Neuron (in vitro differentiated cells): Measurements from ENCODE around the gene MAP3K5.
A peak's percentile ranks its signal among the peaks of the same experiment; 100 is the strongest.

Source experiments
- H2AFZ ChIP-seq: one replicate; pipeline ENCODE4 v1.6.1; 2013; ENCODE audit warnings: low read depth, mild to moderate bottlenecking, inconsistent platforms, low read length, moderate library complexity
- H3K27me3 ChIP-seq: one replicate; pipeline ENCODE4 v1.6.1; 2013; ENCODE audit warnings: low read length; ENCODE audit not compliant: insufficient read depth
- H3K36me3 ChIP-seq: one replicate; pipeline ENCODE4 v1.6.1; 2013; ENCODE audit warnings: low read length; ENCODE audit not compliant: insufficient read depth
- H3K4me1 ChIP-seq: one replicate; pipeline ENCODE4 v1.6.1; 2013; ENCODE audit warnings: low read length; ENCODE audit not compliant: insufficient read depth
- H3K4me3 ChIP-seq: 2 replicates; pipeline ENCODE4 v1.5.1; 2013; ENCODE audit warnings: mild to moderate bottlenecking, low read length, moderate library complexity
- H3K9me3 ChIP-seq: one replicate; pipeline ENCODE4 v1.6.1; 2013; ENCODE audit warnings: low read length

The MAP3K5 gene

DNA sequence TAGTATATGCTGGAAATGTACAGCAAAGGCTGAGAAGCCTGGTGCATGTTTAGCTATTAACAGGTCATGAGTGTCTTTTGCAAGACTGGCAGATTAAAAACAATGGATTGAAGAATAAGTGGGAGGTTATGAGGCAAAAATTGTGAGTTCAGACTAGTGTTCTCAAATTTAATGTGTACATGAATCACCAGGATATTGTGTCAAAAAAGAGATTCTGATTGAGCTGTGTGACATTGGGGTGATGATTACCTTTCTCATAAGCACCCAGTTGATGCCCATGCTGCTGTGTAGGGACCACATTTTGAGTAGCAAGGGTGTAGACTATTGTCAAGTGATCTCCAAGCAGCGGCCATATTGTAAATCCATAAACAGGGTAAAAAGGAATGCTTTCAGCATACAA lies 44.8 kb downstream of the MAP3K5 start:
- Histone ChIP-seq H3K9me3 (no peaks in the 10 kb centered on the region), H3K27me3 (no peaks in the 10 kb centered on the region), H3K4me1 (peaks cover under 1% of the 10 kb centered on the region), H3K36me3 (no peaks in the 10 kb centered on the region), H2AFZ (no peak overlapping the region), H3K4me3 (no peak overlapping the region)

DNA sequence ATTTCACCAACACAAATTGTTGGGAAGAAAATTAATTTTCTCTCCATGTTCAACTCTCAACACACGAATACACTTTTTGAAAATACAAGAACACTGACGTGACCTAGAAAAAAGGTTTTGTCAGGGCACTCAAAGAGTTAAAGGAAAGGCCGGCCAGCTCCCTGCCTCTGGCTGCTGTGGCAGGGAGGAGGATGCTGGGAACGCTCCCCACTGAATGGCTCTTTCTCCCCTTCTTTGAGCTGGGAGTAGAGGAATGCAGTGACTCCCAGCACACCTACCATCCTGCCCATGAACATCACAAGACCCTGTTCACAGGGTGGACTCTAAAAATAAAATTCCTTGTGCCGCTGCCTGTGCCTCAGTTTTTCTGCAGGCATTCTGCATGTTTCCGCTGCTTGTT lies 47.0 kb downstream of the MAP3K5 start:
- Histone ChIP-seq H3K4me1 (no peaks in the 10 kb centered on the region), H3K27me3 (no peaks in the 10 kb centered on the region), H2AFZ (peak overlapping the region; percentile 3), H3K9me3 (no peaks in the 10 kb centered on the region), H3K36me3 (no peaks in the 10 kb centered on the region), H3K4me3 (no peak overlapping the region)

DNA sequence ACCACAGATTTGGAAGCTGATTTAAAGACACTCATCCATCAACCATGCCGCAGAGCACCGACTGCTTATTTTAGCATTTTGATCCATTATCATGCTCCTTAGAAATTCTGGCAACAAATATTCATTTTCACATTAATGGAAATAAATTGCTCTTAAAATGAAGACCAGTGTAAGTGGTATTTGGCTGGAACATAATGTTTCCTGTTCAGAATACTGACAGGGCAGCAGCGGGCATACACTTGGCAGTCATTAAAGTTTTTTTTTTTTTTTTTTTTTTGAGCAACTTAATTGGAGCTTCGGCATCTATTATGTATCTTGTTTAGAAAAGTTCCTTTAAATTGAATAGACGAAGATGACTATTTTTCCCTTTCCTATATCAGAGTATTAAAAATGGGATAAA lies 47.4 kb downstream of the MAP3K5 start:
- Histone ChIP-seq H3K9me3 (no peaks in the 10 kb centered on the region), H3K4me1 (no peaks in the 10 kb centered on the region), H3K27me3 (no peaks in the 10 kb centered on the region), H3K4me3 (no peak overlapping the region), H3K36me3 (no peaks in the 10 kb centered on the region), H2AFZ (no peak overlapping the region)

DNA sequence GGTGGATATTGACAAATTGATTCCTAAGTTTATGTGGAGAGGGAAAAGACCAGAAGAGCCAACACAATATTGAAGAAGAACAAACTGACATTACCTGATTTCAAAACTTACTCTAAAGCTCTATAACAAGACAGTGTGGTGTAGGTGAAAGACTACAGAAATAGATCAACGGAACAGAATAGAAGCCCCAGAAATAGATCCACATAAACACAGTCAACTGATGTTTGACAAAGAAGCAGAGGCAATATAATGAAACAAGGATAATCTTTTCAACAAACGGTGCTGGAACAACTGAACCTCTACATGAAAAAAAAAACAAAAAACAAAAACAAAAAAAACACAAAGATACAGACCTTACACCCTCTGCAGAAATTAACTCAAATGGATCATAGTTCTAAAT lies 50.2 kb downstream of the MAP3K5 start:
- no peaks in the 10 kb centered on the region for H3K4me1 ChIP-seq
- no peak overlapping the region for H2AFZ ChIP-seq
- no peak overlapping the region for H3K4me3 ChIP-seq
- H3K9me3 ChIP-seq = no peaks in the 10 kb centered on the region
- no peaks in the 10 kb centered on the region for H3K27me3 ChIP-seq
- H3K36me3 ChIP-seq = no peaks in the 10 kb centered on the region

DNA sequence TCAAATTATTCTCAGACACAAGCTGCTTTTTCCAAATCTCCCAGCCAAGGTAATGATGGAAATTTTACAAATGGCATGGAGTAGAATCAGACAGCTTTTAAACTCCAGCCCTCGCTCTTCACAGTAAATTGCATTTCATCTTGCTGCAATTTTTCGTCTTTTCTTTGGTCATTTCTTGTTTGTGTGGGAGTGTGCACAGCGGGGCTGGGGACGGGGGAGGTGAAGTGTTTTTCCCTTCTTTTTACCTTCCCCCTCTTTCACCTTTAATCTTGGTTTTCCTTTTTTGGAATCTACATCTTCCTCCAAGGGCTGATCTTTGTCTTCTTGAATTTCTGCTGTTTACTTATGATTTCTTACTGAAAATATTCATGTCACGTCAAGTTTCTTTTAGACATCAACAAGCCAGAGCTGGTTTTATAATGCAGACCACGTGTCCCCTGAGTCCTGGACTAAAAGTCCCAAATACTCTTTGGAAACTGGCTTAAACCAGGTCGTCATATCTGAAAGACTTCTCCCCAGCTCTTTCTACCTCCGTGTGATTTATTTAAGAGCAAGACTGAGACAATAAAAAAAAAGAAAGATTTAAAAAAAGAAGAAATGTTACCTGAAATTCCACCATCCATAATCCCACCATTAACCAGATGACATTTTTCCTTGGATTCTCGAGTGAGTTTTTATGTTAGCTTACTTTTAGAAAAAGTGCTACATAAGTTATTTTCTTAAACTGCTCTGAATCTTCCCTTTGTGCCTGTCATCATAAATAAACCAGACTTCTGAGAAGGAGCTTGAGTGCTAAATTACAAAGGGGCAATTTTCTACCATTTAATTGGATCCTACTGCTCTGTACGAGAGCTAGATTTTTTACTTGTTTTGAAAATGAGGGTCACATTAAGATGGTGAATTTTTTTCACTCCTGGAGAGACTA lies 52.0 kb downstream of the MAP3K5 start:
- H3K4me3 ChIP-seq = no peak overlapping the region
- no peaks in the 10 kb centered on the region for H3K9me3 ChIP-seq
- no peaks in the 10 kb centered on the region for H3K27me3 ChIP-seq
- H2AFZ ChIP-seq = no peak overlapping the region
- H3K36me3 ChIP-seq = no peaks in the 10 kb centered on the region
- H3K4me1 ChIP-seq = no peaks in the 10 kb centered on the region

DNA sequence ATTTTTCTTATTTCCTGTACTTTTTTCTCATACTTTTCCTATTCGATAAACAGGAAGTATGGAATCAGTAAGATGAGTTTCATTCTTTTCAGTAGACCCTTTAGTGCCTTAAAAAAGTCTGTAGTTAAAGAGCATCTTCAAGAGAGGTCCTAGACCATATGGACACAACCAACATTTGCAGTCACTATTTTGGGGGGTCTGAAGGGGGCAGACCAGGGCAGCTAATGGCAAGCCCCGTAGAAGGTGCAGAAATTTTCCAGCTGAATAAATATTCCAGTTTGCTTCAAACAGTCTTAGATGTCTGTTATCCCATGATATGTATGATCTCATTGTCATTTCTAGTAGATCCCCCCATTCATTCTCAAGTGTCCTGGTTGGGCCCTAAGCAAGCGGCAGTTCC lies 52.8 kb downstream of the MAP3K5 start:
- Histone ChIP-seq H3K27me3 (no peaks in the 10 kb centered on the region), H3K4me1 (no peaks in the 10 kb centered on the region), H2AFZ (no peak overlapping the region), H3K9me3 (no peaks in the 10 kb centered on the region), H3K36me3 (no peaks in the 10 kb centered on the region), H3K4me3 (no peak overlapping the region)

DNA sequence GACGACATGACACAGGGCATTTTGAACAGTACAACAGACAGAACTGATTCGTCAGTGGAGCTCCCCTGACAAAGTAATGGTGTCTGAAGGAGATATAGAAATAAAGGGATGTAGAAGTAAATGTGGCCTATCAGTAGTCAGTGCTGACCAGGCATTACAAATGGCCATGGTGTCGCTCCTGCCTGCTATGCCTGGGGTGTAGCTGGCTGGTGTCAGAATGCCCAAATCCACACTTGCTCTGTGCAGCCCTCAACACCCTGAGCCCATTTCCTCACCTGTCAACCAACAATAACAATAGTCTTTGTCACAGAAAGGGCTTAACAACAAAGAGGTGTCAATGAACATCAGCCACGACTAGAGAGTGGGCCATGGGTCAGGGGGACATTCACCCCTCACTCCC lies 53.2 kb downstream of the MAP3K5 start:
- H2AFZ ChIP-seq = no peak overlapping the region
- H3K4me3 ChIP-seq = no peak overlapping the region
- H3K36me3 ChIP-seq = no peaks in the 10 kb centered on the region
- H3K9me3 ChIP-seq = no peaks in the 10 kb centered on the region
- H3K4me1 ChIP-seq = no peaks in the 10 kb centered on the region
- no peaks in the 10 kb centered on the region for H3K27me3 ChIP-seq

DNA sequence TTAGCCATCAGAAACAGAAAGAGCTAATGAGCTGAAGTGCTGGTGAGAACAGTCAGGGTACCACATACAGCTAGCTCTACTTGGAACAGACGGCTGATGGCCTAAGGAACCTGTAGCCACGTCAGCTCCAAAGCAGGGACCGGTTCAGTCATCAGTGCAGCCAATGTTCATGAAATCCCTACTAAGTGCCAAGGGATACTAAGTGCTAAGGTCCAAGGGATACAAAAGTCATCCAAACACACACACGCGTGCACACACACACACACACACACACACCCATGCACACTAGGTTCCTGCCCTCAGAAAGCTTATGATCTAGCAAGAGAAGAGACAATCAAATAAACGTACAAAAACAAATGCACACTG lies 53.6 kb downstream of the MAP3K5 start:
- no peak overlapping the region for H3K4me3 ChIP-seq
- H3K36me3 ChIP-seq = no peaks in the 10 kb centered on the region
- H2AFZ ChIP-seq = no peak overlapping the region
- H3K9me3 ChIP-seq = no peaks in the 10 kb centered on the region
- H3K27me3 ChIP-seq = no peaks in the 10 kb centered on the region
- no peaks in the 10 kb centered on the region for H3K4me1 ChIP-seq

DNA sequence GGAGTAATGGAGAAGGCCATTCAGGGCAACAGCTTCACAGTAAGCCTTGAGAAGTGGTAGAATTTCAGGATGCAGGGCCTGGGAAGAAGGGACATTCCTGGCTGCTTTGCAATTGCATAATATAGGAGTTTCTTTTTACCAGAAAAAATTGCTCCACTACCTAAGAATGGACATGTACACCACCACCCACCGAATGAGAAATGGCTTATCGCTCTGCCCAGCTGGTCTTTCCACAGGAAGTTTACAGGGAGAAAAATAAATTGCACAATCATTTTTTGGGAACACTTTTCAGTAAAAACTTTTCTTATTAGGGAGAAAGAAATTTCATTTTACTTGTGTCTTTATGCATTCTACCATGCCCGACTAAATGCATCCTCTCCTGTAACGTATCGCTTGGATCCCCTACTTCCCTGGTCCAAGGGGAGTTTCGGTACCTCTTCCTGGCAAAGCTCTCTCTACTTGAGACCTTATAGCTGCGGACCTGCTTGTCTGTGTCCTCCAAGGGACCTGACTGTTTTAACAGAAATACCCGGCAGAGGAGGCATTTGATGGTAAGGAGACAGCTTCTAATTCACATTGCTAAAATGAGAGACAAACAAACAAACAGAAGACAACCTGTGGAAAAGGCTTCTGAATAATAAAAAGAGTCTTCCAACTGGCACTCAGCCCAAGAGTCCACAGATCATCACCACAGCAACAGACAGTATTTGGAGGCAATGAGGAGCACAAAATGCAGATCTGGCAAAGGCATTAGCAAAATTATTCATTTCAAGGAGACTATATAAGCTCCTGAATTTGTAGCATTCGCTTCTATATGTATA lies 54.2 kb downstream of the MAP3K5 start:
- Histone ChIP-seq H3K27me3 (no peaks in the 10 kb centered on the region), H3K9me3 (no peaks in the 10 kb centered on the region), H3K36me3 (no peaks in the 10 kb centered on the region), H2AFZ (no peak overlapping the region), H3K4me3 (no peak overlapping the region), H3K4me1 (no peaks in the 10 kb centered on the region)

DNA sequence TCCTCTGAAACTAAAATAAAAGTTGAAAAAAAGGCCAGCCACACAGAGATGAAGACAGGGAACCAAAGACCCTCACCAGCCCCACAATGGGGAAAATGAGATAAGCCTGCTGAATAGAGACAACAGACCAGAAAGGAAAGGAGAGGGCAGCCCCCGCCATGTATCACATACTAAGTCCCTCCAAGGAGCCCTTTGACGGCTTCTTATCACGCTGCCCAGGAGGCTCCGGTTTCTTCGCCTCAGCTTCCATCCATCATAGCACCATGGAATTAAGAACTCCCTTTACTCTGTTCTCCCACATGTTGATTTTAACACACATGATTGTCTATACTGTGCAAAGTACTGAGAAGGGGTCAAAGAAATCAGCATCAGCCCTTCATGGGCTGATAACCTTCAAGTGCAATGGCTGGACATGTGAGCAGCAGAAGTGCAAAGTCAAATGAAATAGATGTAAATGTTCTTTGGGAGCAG lies 54.9 kb downstream of the MAP3K5 start:
- H3K4me3 ChIP-seq = no peak overlapping the region
- H3K27me3 ChIP-seq = no peaks in the 10 kb centered on the region
- H2AFZ ChIP-seq = no peak overlapping the region
- no peaks in the 10 kb centered on the region for H3K36me3 ChIP-seq
- H3K4me1 ChIP-seq = no peaks in the 10 kb centered on the region
- H3K9me3 ChIP-seq = no peaks in the 10 kb centered on the region

DNA sequence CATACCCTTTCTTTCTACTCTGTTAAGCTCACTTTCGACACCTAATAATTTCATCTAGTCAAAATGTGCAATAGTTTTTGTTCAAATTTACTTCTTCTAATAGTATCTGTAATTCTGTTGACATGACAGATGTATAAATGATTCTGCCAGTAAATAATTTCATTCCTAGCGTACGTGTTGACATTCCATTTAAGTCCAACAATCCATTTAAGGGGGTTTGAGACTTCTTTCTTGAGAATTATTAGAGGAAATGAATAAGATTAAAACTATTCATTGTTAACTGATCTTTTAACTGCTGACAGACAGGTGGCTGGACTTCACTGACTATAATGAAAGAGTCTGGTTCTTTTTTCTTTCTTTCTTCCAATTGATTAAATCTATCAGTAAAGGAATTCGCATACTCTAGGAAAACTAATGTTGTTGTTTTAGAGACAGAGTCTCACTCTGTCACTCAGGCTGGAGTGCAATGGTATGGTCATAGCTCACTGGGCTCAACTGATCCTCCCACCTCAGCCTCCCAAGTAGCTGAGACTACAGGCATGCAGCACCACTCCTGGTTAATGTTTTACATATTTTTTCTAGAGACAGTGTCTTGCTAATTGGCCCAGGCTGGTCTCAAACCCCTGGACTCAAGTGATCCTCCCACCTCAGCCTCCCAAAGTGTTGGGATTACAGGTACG lies 55.9 kb downstream of the MAP3K5 start:
- no peak overlapping the region for H3K4me3 ChIP-seq
- no peak overlapping the region for H2AFZ ChIP-seq
- H3K4me1 ChIP-seq = no peaks in the 10 kb centered on the region
- no peaks in the 10 kb centered on the region for H3K36me3 ChIP-seq
- no peaks in the 10 kb centered on the region for H3K9me3 ChIP-seq
- no peaks in the 10 kb centered on the region for H3K27me3 ChIP-seq

DNA sequence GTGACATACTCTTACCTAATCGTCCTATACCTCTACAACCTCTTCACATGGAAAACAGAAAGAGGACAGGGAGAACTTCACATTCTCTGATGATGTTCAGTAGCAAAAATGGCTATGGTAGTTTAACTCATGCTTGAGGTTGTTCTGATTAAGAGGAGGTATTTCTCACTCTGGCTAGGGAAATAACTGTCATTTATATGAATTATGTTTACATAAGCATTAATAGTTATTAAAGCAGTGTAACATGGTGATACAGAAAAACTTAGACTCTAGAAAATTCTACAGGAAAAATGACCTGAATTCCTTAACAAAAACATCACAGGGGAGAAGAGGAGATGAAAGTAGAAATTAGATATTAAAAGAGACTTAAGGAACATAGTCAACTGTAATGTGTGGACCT lies 57.3 kb downstream of the MAP3K5 start:
- no peak overlapping the region for H3K4me3 ChIP-seq
- no peaks in the 10 kb centered on the region for H3K27me3 ChIP-seq
- H3K36me3 ChIP-seq = no peaks in the 10 kb centered on the region
- H3K9me3 ChIP-seq = no peaks in the 10 kb centered on the region
- no peak overlapping the region for H2AFZ ChIP-seq
- no peaks in the 10 kb centered on the region for H3K4me1 ChIP-seq

DNA sequence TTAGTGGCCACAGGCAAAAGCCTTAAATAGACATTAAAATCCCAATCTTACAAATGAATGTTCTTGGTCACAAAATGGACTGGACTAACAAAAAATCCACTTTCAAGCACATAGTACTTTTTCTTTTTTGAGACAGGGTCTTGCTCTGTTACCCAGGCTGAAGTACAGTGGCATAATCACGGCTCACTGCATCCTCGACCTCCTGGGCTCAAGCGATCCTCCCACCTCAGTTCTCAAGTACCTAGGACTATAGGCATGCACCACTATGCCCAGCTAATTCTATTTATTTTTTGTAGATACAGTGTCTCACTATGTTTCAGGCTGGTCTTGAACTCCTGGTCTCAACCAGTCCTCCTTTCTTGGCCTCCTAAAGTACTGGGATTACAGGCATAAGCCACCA lies 59.4 kb downstream of the MAP3K5 start:
- no peaks in the 10 kb centered on the region for H3K27me3 ChIP-seq
- H3K4me1 ChIP-seq = no peaks in the 10 kb centered on the region
- no peak overlapping the region for H3K4me3 ChIP-seq
- no peak overlapping the region for H2AFZ ChIP-seq
- no peaks in the 10 kb centered on the region for H3K36me3 ChIP-seq
- H3K9me3 ChIP-seq = no peaks in the 10 kb centered on the region
